AG10803 (cell line): ENCODE data around the gene TGFBR3.

Source experiments
- DNase-seq: peaks from one replicate; pipeline ENCODE4 v3.0.0; 2010; ENCODE audit warnings: low read depth
- H3K4me3 ChIP-seq: 2 replicates; pipeline ENCODE4 v1.5.1; 2011; ENCODE audit warnings: mild to moderate bottlenecking, low read length, control low read depth
- CTCF ChIP-seq: conservative IDR thresholded peaks from 2 replicates; pipeline ENCODE4 v1.5.1; 2011; ENCODE audit warnings: mild to moderate bottlenecking, low read length, control low read depth, inconsistent platforms

Gene TGFBR3

GRCh38 chr1:91884459-91885212 lies 1.3 kb downstream of the TGFBR3 start:
- peak; percentile 16 for DNase-seq

GRCh38 chr1:91883470-91883869 lies 2.5 kb downstream of the TGFBR3 start:
- H3K4me3 ChIP-seq, result peak overlapping the region; percentile 94
- TF ChIP-seq CTCF, result peak; percentile 67
- DNase-seq, result peak; percentile 52

More at GRCh38 chr1:91884459-91885212, 1.3 kb downstream of the TGFBR3 start:
- 0 out of 2 replicates have a peak, but pooled peaks have one; percentile 1 for TF ChIP-seq CTCF
- H3K4me3 ChIP-seq, result peak overlapping the region; percentile 94

- no peak for DNase-seq
- H3K4me3 ChIP-seq, result no peak overlapping the region
- TF ChIP-seq CTCF, result no peak
These were observed 4.7 kb downstream of the TGFBR3 start for GRCh38 chr1:91881280-91881679.

- no peak overlapping the region for H3K4me3 ChIP-seq
- no peak for TF ChIP-seq CTCF
- peak; percentile 48 for DNase-seq
These were observed 6.2 kb downstream of the TGFBR3 start for GRCh38 chr1:91879733-91880132.

GRCh38 chr1:91877574-91878208 lies 8.3 kb downstream of the TGFBR3 start:
- no peak for DNase-seq
- TF ChIP-seq CTCF, result no peak
- H3K4me3 ChIP-seq, result no peak overlapping the region

- DNase-seq, result peak; percentile 53
- TF ChIP-seq CTCF, result no peak
These were observed 9.0 kb downstream of the TGFBR3 start for GRCh38 chr1:91876781-91877573.

More at GRCh38 chr1:91876781-91877573, 9.0 kb downstream of the TGFBR3 start:
- no peak overlapping the region for H3K4me3 ChIP-seq
